HG03565 (cell line): ENCODE results near the gene FAM13A.

ENCODE experiments used
- ATAC-seq: cut with Tn5 transposase; IDR thresholded peaks from one replicate; pipeline ENCODE4 v1.9.1; 2021; ENCODE audit warnings: mild to moderate bottlenecking, moderate library complexity; ENCODE audit not compliant: unreplicated experiment

Gene FAM13A

GRCh38 chr4:88818631-88819470, 238.1 kb downstream of the FAM13A start:
- ATAC-seq: peak; percentile 26

- no peak for ATAC-seq
Observed at GRCh38 chr4:88817740-88818139, 239.2 kb downstream of the FAM13A start.

GRCh38 chr4:88816360-88816759, 240.6 kb downstream of the FAM13A start:
- no peak for ATAC-seq

GRCh38 chr4:88814043-88814617, 242.9 kb downstream of the FAM13A start:
- no peak for ATAC-seq

- ATAC-seq: no peak
Observed at GRCh38 chr4:88813013-88813412, 244.0 kb downstream of the FAM13A start.

- no peak for ATAC-seq
Observed at GRCh38 chr4:88812420-88812819, 244.6 kb downstream of the FAM13A start.

- no peak for ATAC-seq
Observed at GRCh38 chr4:88811904-88812303, 245.1 kb downstream of the FAM13A start.

GRCh38 chr4:88810325-88810724, 246.7 kb downstream of the FAM13A start:
- no peak for ATAC-seq

GRCh38 chr4:88809576-88810219, 247.3 kb downstream of the FAM13A start:
- no peak for ATAC-seq

GRCh38 chr4:88809101-88809500, 247.9 kb downstream of the FAM13A start:
- ATAC-seq: no peak

- ATAC-seq: no peak
Observed at GRCh38 chr4:88807499-88807898, 249.5 kb downstream of the FAM13A start.

GRCh38 chr4:88804234-88804633, 252.8 kb downstream of the FAM13A start:
- ATAC-seq: no peak

- ATAC-seq: peak; percentile 91
Observed at GRCh38 chr4:88803600-88804096, 253.3 kb downstream of the FAM13A start.

- no peak for ATAC-seq
Observed at GRCh38 chr4:88802585-88803286, 254.2 kb downstream of the FAM13A start.

- ATAC-seq: no peak
Observed at GRCh38 chr4:88802138-88802537, 254.8 kb downstream of the FAM13A start.

GRCh38 chr4:88799900-88800299, 257.1 kb downstream of the FAM13A start:
- no peak for ATAC-seq

GRCh38 chr4:88797725-88798124, 259.3 kb downstream of the FAM13A start:
- ATAC-seq: no peak

GRCh38 chr4:88796545-88796944, 260.4 kb downstream of the FAM13A start:
- no peak for ATAC-seq

GRCh38 chr4:88794952-88795351, 262.0 kb downstream of the FAM13A start:
- no peak for ATAC-seq

- ATAC-seq: no peak
Observed at GRCh38 chr4:88794087-88794690, 262.8 kb downstream of the FAM13A start.

GRCh38 chr4:88793475-88793874, 263.5 kb downstream of the FAM13A start:
- peak; percentile 65 for ATAC-seq
